ENCODE measurements around the gene PPP1R7. TPM values are rescaled to one million over a fixed set of nuclear protein-coding genes. Genes with fewer than 3 reads are reported as not detected.
"Not testable (repeated sequence)": the region's sequence is repeated elsewhere in the genome, so short reads cannot be mapped to it uniquely, and the experiment has no call there.

PPP1R7 gene, protein sequence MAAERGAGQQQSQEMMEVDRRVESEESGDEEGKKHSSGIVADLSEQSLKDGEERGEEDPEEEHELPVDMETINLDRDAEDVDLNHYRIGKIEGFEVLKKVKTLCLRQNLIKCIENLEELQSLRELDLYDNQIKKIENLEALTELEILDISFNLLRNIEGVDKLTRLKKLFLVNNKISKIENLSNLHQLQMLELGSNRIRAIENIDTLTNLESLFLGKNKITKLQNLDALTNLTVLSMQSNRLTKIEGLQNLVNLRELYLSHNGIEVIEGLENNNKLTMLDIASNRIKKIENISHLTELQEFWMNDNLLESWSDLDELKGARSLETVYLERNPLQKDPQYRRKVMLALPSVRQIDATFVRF
- polyA plus RNA-seq (2013, experiment 1 of 2; ENCODE audit: insufficient read length): 84.4 TPM
- polyA plus RNA-seq (2013, experiment 2 of 2; ENCODE audit: insufficient read length): 79.9 TPM

DNA sequence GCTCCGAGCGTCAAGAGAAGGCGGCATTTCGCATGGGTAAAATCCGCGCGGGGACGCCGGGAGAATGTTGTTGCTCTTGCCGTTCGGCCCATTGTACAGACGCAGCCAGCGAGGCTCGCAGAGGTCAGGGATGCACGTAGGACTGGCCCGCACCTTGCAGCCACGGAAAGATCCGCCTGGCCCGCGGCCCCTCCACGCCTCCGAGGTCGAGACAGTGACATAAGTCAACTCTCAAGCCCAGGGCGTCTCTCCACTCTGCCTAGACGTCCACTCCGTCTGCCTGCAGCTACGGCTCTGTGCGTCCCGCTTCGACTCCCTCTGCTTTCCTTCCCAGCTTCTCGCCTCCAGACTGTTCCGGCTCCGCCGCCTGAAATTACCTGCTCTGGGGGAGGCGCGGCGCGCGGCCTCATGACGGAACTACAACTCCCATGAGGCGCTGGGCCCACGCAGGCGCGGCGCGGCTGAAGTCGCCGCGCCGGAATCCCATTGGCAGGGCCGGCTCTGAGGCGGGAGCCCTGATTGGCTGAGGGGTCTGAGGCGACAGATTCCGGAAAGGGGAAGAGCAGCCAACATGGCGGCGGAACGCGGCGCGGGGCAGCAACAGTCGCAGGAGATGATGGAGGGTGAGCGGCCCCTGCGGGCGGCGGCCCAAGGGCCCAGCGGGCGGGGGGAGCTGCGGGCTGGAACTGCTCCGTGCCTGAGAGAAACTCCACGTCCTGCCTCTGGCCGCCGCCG, at the start of gene PPP1R7:
Gene PPP1R7, plus strand, starts transcription at position 543 of the 735 bp plus-strand sequence. Its CDS starts 29 bp downstream, at position 572.
- DNase-seq: peak; percentile 92

DNA sequence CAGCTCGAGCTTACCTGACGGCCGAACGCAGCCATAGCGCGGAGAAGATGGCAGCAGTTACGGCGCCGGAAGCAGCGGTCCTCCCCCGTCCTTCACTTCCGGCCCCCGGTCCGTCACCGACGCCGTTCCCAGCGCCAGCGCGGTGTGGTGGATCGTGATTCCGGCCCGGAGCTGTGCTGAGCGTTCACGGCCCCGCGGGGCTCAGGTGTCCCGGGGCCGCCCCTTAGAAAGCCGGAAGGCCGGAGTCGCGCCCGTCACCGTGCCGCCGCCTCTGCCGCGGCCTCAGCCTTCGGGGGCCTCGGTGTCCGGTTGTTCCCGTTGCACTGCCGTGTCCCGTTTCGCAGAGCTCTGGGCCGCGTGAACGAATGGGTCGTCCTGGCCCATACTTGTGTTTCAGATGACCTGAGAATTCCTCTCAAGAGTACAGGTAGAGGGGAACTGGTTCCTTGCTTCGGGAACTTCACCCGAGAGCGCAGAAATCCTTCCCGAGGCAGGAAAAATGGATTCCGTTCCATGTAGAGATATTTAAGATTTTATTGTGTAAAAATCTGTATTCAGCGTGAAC, 47.9 kb upstream of the PPP1R7 start, which contains the start of gene MTERF4:
Gene MTERF4, minus strand, starts transcription at position 49 of the 565 bp plus-strand sequence. Its CDS starts 14 bp downstream, at position 35.
- peak; percentile 79 for DNase-seq

DNA sequence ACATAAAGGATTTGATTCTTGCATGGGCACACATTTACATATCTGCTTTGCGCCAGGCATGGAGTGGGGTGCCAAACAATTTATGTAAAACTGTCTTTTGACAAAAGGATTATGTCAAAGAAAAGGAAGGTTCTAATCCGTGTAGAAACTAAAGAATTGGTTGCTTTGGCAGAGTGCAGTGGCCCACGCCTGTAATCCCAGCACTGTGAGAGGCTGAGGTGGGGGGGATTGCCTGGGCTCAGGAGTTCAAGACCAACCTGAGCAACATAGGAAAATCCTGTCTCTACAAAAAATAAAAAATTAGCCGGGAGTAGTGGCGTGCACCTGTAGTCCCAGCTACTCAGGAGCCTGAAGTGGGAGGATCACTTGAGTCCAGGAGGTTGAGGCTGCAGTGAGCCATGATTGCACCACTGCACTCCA, 47.1 kb upstream of the PPP1R7 start:
- no peak for DNase-seq

DNA sequence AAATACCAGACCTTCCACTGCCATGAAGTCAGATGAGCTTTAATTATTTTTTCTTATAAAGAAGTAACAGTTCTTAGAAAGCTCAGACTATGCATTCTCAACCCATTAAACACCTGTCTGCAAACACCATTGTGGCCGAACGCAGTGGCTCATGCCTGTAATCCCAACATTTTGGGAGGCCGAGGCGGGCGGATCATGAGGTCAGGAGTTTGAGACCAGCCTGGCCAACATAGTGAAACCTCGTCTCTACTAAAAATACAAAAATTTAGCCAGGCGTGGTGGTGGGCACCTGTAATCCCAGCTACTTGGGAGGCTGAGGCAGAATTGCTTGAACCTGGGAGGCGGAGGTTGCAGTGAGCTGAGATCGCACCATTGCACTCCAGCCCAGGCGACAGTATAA, 45.7 kb upstream of the PPP1R7 start:
- DNase-seq: not testable (repeated sequence)

DNA sequence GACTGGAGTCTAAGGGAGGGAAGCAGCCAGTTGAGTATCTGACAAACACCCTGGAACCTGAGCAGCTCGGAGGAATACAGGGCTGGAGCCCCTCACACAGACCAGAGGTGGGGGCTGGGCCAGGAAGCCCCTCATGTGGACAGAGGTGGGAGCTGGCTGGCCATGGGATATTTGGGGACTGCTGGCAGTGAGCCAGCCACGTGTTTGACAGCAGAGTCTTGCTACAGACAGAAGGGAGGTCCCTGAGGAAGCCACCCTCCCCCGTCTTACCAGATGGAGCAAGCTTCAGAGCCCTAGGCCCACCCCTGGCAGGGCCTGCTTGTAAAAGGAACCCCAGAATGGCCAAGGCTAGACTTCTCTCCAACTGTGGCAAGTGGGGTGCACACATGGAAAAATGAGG, 44.6 kb upstream of the PPP1R7 start:
- no peak for DNase-seq

DNA sequence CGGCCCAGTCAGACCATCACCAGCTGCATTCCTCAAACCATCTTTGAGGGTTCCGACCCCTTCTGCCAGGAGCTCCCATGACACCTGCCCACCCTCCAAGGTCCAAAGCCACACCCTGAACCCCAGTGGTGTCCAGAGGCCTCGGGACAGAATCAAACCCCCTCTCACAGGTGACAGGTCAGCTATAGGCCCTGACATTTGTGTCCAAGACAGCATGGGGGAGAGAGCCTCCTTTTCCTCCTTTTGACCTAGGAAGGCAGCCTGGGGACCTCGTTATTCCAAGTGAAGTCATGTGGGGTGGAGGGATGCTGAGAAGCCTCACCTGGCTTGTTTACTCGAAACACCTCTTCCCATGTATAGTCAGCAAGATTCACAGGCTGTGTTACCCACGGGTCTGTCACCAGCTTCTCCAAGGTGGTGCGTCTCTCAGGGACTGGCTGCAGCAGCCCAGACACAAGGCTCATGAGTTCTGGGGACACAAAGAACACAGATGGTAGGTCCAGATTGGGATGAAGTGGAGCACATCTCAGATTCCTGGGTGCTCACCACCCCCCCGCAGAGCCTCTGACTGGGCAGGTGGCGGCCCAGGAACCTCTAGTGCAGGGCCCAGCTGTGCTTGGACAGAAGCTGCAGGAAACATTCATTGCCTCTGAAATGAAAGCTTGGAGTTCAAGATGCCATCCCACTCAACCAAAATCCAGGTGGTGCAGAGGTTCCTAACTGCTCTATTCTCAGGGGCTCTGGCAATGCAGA, 43.1 kb upstream of the PPP1R7 start:
- DNase-seq: no peak

DNA sequence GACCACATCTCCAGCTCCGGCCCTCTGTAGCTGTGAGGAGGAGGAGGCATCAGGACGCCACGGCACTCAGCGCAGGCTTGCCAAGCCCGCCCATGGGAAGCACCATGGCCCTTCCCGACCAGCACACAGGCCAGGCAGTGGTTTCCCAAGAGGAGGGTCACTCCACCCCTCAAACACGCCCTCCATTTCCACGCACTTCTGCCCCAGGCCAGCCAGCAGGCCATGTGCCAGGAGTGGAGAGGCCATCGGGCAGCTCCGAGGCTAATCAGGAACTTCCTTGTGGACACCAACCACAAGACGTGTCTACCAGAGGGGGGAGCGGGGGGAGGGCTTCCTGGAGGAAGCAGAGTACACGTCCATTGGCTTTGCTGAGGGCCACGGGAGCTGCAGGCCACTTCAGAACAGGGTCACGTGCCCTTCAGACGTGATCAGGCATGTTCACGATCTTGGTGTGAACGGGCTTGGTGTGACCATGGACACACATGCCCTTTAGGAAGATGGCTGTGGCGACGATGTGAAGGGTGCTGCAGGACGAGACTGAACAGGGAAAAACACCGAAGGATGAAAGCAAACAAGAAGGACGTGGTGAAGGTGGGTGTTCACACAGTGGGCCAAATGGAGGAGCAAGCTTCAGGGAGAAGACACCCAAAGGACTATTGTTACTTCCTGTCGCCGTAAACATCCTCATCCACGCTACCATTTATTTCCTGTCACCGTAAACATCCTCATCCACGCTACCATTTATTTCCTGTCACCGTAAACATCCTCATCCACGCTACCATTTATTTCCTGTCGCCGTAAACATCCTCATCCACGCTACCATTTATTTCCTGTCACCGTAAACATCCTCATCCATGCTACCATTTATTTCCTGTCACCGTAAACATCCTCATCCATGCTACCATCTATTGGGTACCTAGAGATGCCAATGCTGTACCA, 41.7 kb upstream of the PPP1R7 start:
- DNase-seq: no peak

DNA sequence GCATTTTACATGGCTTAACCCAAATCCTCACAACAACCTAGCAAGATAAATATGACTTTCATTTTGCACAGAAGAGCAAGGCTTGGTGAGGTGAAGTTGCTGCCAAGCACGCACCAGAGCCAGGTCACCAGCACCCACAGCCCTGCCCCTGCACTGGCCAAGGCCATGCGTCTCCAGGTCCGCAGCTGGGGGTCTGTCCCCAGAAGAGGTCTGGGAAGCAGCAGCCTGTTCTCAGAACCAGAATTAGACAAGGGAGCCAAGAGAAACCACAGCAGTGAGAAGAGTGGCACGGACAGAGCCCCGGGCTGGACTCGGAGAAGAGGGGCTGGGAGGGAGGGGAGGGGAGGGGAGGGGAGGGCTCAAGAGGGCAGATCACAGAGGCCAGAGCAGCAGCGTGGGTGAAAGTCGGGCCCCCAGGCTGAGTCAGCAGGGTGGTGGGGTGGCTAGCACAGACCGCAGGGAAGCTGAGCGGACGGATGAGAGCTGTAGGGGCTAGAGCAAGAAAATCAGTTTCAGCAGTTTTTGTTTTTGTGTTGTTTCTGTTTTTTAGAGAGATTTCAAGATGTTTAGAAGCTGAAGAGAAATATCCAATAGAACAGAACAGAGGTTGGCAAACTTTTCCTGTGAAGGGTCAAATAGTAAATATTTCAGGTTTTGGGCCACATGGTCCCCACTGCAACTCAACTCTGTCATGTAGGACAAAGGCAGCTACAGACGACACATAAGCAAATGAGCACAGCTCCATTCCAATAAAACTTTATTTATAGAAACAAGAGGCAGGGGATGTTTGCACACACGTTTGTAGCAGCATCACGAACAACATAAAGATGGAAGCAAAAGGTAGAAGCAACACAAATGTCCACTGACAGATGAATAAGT, 40.8 kb upstream of the PPP1R7 start:
- DNase-seq: no peak

DNA sequence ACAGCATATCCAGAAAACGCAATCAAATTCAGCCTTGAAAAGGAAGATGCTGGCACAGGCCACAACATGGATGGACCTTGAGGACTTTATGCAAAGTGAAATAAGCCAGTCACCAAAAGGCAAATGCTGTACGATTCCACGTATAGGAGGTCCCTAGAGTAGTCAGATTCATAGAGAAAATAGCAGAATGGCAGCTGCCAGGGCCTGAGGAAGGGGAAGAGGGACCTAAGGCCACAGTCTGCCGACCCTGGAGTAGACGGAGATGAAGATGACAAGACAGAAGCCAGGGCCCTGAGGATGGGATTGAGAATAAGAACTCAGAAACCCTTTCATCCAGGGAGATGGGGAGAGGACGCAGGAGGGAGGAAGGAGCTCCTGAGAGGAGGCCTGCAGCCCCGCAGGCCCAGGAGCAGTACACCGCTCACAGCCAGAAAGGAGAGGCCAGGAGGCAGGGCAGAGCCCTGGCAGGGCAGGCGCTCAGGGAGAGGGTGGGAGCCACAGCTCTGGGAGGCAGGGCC, 40.1 kb upstream of the PPP1R7 start:
- no peak for DNase-seq

DNA sequence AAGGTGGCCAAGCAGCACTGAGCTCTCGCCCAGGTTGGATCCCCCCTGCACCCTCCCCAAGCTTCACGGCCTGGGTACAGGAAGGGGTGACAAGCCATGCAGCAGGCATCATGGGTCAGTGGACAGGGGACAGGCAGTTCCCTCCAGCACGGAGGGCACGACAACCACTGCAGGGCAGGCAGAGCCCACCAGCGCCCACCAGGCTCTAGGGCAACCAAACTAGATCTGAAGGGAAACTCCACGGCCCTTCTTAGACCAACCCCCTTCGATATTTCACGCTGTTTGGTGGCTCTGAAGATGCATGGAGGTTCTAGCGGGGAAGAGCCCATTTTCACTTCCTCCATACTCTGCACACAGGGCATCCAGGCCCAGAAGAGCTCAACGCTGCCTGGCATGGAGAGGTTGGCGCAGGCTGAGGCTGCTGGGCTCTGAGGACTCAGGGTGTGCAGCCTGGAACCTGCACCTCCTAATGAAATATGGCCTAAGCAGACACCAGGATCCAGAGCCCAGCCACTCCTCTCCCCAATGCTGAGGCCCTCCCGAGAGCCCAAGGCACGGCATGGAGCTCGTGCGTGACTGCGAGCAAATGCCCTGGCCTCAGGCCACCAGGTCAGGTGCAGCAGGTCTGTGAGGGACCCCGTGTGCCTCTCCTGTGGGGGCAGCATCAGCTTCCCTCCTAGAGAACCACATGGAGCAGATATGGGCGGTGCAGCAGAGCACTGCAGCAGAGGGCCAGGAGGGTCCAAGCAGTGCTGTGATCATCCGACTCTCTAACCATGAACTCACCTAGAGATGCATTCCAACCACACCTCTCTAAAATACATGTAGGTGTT, 39.4 kb upstream of the PPP1R7 start:
- no peak for DNase-seq

DNA sequence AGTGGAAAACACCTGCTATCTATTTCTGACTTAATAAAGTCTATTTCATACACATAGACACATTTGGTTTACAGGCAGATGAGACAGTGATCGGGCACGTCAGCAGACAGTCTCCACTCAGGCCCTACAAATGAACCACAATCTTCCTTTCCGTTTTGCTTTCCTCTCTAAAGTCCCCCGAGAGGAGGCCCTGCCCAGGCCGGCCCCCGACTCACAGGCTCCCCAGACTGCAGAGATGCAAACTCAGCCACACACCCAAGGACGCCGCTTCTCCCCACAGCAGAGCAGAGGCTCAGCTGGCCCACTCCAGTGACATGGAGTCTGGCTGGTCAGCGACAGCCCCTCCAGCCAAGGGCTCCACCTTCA, 38.8 kb upstream of the PPP1R7 start:
- no peak for DNase-seq

DNA sequence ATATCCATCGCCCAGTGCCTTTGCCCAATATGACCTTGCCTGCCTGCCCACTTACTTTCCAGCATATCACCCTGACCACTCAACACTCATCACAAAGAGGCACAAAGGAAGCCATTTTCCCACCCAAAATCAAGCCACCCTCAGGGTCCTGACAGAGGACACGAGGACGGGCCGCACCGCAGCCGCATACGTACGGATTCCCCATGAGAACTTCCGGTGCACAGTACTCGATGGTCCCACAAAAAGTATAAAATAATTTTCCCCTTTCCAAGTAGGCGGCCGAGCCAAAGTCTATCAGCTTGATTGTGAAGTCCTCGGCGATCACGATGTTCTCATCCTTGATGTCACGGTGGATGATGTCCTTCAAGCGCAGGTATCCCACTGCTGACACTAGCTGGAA, 38.2 kb upstream of the PPP1R7 start:
- DNase-seq: no peak

DNA sequence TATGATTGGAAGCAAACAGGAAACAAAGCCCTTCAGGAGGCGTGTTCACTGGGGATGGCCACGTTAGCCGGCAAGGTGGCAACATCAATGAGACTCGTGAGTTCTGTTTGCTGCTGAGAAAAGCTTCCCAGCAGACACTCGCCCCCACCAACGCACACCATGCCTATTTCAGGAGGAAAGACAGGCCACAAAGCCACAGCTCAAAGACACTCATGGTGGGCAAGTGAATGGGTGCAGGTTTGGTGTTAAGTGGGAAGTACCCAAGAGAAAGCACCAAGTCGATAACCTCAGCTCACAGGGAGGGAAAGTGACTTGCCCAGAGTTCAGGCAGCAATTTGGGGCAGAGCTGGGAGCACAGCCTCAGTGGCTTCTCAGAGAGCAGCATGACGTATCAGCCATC, 37.7 kb upstream of the PPP1R7 start:
- DNase-seq: no peak

DNA sequence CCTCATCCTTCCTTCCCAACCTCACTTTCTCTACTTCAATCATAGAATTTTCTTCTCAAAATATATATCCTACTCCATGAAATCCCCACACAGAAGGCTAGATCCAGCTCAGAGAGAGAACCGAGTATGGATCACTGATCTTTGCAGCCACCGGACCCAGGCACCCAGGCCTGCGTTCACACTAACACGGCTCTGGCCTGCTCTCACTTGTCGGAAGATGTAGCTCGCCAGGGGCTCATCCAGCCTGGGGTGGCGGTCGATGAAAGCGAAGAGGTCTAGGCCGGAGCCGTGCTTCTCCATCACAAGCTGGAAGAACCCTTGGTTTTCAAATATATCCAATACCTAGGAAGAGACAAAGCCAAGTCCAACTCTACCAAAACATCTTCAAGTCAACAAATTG, 35.4 kb upstream of the PPP1R7 start:
- no peak for DNase-seq

DNA sequence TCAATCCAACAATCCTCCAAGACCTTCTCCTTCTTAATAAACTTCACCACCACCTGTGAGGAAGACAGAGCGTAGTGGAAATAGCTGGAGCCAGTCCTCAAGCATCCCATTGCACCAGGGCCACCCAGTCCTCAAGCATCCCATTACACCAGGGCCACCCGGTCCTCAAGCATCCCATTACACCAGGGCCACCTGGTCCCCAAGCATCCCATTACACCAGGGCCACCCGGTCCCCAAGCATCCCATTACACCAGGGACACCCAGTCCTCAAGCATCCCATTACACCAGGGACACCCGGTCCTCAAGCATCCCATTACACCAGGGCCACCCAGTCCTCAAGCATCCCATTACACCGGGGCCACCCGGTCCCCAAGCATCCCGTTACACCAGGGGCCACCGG, 34.9 kb upstream of the PPP1R7 start:
- no peak for DNase-seq

DNA sequence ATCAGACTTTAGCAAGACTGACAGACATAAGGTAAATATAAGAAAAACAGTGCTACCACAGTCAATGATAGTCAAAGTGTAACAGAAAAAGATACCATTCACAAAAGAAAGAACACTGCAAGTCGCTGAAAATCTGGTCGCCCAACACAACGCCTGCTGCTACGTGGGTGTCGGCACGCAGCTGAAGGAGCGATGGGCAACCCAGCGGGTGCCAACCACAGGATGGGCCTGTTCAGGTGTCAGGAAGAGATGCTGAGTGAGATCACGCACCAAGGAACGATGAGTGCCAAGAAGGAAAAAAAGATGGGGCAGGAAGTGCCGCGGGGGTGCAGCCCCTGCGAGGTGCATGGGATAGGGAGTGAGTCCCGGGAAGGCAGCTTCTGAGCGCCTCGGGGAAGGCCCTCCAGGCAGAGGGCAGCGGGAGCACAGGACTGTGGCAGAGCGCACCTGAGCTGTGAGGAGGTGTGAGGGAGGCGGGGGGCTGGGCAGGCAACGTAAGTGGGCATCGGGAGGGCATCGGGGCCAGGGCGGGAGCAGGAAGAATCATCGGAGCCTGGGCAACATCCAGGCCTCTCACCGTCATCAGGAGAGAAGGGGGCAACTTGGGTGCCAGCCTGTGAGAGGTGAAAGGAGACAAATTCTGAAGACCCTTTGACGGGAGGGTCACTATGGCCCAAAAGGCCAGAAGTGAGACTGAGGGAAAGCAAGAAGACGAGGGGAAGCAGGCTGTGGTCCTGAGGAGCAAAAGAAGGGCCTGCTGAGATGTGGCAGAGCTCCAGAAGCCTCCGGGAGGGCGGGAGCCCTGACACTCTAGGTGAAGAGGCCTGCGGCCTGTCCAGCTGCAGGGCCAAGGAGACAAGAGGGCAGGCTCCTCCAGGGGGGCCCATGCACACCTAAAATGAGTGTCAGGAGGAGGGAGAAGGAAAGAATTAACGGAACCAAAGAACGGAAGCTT, 33.4 kb upstream of the PPP1R7 start:
- DNase-seq: no peak

DNA sequence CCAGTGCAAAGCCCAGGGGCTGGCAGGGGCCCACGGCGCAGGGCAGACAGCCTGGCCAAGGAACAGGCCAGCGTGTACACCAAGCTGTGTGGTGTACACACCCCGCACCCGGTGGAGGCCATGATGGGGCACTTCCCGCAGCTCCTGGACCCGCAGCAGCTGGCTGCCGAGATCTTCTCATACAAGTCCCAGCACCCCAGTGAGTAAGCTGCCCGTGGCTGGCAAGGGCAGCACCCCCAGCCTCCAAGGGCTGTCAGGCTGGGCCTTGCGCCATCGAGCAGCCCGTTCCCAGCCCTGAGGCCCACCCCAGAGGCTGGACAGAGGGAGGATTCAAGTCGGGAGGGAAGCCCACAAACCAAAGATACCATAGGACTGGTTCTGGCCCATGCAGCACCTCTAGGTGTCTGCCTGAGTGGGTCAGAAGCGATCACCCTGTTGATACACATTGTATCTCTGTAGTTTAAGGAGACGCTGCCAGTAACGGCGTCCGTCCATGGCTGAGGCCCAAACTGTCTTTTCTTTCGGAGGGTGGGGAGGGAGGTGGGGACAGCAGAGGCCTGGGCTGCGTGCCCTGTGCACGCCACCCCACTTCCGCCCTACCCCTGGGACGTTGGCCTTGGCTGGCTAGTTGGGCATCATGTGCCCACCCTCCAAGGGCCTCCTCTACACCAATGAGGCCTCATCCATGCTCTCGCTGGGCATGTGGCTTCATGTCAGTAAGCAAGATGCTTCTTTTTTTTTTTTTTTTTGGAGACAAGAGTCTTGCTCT, 31.3 kb upstream of the PPP1R7 start:
- no peak for DNase-seq
